GM19395 (cell line): Measurements from ENCODE around the gene ILDR2.

Experiments used
- ATAC-seq: cut with Tn5 transposase; IDR thresholded peaks from one replicate; pipeline ENCODE4 v1.9.1; 2021; ENCODE audit warnings: mild to moderate bottlenecking, moderate library complexity; ENCODE audit not compliant: unreplicated experiment

ILDR2 gene

DNA sequence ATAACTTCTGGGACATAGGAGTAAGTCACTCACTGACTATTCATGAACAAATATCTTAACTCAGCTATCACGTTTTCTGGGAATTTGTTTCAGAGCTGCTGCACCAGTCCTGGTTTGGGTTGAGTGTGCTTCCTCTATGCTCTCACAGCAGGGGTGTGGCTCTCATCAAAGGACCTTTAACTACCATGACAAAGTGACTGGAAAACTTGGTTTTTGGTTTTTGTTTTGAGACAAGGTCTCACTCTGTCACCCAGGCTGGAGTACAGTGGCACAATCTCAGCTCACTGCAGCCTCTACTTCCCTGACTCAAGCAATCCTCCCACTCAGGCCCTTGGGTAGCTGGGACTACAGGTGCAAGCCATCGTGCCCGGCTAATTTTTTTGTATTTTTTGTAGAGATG lies 4.1 kb downstream of the ILDR2 start:
- no peak for ATAC-seq

DNA sequence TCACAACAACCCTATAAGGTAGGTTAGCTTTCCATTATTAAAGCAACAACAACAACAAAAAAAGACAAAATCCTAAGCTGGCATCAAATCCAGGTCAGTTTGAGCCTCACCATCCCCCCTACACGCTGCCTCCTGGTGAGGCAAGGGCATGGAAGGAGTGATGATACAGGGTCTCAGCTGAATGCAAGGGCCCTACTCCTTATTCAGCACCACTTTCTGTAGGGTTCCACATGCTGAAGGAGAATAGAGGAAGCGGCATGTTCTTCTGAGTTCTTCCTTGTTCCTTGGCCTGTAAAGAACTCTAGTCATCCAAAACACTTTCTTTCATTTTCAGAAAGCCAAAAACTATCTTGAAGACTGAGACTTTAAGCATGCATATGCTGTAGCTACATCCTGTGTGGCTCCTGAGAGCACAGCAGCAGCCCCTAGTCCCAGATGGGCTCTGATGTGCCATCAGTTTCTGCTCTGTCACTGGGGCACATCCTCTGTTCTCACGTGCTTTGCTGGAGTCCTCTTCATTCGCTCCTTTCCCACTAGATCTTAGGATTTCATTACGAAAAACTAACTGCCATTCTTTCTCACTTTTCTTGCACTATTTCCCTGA lies 6.2 kb downstream of the ILDR2 start:
- peak; percentile 93 for ATAC-seq

DNA sequence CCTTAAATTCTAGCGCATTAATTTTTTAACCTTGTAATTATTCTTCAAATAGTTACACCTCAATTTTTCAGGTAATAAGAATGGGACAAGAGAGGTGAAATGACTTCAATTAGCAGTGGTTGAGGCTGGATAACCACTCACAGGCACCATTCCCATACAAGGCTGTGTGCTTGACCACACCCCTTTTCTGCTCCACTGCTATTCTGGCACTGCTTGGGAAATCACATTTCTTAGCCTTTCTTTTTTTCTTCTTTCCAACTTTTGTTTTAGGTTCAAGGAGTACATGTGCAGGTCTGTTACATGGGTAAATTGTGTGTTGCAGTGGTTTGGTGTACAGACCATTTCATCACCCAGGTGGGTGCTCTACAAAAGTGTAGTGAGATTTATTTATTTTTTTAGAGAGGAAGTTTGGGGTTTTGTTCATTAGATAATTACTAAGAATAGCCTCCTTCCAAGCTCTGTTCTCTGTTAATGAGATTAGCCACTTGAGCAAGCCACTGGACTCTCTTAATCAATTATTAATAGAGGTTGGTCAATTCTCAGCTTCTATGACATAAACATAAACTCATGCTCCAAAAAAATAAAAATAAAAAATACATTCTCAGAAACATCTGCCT lies 14.4 kb downstream of the ILDR2 start:
- ATAC-seq, result peak; percentile 42

DNA sequence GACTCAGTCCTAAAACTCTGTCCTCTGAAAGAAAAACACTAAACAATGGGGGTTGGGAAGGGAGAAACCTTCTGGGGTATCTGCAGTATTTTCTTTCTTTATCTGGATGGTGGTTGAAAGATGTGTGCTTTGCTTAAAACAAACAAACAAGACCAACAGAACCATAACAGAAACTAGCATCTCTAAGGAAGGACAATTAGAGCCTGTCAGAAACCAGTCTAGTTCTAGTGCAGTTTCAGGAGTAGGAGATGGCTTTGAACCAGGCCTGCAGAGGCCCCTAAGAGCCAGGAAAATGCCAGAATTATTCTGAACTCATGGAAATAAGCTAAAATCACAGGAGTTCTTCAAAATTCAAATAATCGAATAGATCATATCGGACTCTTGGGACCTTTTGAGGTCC lies 18.5 kb downstream of the ILDR2 start:
- no peak for ATAC-seq

DNA sequence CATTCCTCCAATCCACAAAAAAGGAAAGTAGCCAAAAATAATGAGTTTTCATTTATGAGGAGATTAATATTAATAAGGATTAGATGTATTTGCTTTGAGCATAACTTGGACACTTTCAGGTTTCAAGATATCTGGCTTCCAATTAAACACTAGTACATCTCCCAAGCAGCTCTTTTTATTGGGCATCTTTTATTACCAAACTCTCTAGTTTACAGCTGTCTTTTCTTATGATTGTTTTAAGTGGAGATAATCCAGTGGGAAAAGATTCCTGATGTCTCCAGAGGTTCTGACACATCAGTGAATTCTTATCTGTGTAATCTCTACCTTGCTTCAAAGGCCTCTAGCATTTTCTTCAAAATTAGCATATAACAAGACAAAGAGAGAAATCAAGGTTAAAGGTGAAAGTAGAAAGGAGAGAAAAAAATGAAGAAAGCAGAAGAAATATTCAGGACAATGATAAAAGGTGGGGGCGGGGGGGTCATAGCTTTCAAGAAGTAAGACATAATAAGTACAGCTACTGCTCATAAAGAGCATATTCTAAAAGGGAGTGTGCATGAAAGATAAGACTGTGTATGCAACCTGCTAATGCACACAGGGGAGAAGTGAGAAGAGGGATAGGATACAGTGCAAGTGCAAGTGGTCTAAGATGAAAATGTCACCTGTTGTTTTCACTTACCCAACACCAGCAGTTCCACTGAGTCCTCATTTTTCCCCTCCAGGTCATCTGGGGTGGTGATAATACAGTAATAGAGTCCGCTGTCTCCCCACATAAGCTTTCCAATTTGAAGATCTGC lies 19.1 kb downstream of the ILDR2 start:
- no peak for ATAC-seq

DNA sequence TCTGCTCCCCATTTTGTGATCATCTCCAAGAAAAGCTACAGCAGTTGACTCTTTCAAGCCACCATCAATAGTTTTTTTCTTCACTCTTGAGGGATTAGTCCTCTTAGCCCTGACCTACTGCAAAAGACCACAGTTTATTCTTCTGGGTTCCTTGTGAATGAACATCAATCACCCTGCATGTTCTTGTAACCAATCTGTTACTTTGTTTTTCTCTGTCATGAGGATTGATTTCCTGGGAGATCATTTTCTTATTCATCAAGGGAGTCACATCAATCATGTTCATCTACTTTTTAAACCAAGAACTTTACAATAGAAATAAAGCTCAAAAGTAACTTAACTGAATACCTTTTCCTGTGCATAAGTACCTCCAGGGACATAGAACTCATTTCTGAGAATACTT lies 21.8 kb downstream of the ILDR2 start:
- ATAC-seq, result no peak

DNA sequence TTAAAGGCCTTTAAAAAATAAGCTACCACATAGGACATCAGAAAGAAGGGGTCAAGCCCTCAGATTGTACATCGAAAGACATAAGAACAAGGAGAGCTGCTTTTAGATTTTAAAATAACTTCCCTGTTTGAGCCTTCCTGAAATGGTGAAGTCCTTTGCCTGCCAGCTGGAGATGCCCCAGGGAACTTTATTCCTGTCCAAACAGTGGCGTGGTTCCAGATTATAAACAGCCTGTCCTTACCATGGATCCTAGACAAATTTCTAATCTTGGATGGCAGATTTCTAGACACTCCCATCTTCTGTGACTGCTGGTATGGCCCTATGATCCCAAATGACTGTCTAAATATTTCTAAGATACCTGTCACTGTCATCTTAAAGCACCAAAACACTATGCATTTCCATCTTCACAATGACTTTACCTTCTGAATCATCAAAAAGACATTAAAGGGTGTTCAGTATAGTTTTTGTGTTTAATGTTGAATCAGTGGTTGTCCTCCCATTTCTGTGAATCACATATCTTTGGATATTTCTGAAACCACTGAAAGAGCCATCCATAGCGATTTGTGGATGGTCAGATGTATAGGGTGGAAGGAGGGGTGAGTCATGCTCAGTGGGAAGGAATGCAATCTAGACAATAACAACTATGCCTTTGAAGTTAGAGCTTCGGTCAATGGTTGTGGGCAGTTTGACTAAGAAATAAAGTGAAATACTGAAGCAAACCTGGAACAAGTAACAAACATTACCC lies 23.2 kb downstream of the ILDR2 start:
- no peak for ATAC-seq

DNA sequence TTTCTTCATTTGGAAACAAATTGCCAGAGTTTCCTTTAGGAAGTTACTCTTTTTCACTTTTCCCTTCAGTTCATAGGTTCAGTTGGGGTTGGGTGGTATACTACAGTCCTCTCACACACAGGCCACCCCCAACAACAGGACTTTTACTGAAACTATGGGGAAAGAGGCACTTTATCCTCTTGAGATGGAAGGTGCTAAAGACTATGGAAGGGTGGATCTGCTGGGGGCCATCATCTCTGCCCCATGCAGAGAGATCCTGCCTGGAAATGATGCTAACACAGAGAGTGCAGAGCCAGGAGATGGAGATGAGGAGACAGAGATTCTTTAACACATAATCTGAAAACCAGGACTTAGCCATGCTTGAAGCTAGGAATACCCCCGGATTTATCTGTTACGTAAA lies 24.3 kb downstream of the ILDR2 start:
- ATAC-seq, result no peak

DNA sequence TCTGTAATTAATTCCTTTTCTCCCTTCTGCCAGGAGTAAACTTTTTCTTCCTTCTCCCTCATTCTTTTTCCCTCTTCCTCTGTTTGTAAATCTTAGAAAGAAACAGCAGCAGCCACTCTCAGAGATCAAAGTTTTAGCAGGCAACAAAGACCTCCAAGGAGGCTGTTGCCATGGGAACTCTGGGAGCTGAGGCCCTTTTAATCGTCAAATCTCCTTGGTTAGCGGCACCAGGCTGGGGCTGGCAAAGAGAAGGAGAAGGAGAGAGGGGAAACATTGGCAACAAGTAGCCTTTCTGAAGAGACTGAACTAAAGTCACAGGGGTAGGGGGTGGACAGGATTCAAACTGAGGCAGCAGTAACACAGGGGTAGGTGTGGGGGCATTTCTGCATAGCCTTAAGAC lies 25.2 kb downstream of the ILDR2 start:
- no peak for ATAC-seq

DNA sequence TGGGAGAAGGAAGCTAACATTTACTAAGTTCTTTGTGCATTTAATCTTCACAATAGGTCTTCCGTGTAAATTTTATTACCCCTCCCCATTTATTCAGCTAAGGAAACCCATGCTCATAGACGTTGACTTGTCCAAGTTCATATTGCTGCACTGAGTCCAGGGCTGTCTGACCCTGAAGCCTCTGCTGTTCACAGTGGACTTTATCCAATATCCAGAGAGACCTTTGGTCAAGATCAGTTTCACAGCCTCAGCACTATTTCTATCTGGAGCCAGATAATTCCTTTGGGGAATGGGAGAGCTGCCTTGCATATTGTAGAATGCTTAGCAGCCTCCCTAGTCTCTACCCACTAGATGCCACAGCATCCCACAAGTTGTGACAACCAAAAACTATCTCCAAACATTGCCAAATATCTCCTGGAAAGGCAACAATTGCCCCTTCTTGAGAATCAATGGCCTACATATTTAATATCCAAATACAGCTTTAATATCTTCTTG lies 26.4 kb downstream of the ILDR2 start:
- no peak for ATAC-seq

DNA sequence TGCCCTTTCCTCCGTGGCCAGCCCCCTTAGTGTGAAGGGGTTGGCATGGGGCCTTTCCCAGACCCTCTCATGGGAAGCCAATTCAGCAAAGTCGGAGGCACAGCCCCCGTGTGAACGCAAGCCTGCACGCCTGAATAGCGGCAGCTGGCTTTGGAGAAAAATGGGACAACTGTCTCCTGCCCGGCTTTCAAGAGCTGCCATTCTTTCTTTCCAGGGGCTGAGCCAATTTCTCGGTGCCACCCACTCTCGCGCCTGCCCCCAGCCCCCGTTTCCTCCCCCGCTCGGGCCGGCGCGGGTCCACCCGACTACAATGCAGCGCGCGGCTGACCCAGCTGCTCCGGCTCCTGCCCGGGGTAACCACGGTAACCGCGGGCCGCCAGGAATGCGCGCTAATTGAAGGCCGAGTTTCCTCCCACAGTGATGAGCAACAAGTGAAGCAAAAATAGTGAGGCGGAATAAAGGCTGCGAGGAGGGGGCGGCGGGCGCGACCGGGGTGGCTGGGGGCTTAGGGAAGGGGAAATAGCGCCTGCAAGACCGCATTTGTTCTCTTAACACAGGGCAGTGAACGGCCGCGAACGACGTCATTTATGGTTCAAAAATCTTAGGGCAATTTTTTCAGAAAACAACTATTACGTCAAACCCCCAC lies 27.8 kb downstream of the ILDR2 start:
- ATAC-seq, result no peak

DNA sequence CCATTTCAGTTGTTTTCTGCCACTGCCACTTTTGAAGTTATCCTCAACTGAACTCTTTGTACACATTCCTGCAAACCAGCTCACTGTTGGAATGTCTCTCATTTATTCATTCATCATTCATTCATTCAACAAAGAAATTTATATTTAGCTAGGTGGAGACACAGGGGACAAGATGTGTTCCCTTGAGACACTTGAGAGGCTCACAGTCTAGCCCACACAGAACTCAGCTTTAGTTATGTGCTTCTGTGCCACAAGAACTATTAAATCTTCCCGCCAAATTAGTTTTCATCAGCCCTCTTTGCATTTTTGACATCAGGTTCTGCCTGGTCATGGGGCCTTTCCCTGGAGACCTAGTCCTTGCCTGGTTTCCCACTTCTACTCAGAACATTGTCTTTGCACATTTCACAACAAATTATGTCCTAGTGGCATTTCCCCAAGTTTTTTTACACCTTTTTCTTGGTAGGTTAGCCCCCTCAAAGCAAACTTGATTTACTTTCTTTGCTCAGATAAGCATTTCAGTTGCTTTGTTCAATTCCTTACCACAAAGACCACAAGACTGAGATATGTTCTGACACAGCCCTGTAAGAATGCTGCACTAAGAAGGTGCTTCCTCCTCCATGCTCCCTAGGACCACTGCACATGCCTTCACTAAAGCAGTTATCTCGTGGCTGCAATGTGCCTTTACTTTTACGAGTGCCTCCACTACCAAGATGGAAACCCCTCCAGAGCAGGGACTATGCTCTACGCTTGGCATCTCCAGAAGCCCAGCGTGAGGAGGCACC lies 31.0 kb downstream of the ILDR2 start:
- ATAC-seq, result peak; percentile 60

DNA sequence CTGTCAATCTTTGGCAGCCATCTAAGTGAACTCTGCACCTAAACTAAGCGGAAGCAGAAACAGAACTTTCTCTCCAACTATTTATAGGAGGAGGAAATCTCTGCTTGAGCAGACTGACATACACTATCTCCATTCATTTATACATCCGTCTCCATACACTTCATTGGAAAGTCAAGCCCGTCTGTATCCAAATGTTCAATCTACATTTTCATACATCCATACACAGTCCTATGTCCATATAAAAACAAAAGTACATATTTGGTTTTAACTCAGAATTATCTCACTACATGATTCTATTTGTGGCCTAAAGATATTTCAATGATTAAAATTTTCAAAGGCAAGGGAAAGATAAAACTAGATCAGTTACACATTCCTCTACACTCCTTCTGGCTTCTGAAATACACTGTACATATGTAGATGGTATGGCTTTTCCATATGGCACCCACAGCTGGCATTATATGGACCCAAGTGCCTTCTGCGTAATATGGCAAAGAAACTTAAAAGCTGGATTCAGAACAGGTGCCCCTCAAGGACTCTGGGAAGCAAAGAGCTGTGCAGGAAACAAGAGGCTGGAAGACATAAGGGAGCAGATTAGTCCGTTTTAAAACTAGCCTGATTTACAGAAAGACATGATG lies 35.5 kb downstream of the ILDR2 start:
- ATAC-seq, result no peak

DNA sequence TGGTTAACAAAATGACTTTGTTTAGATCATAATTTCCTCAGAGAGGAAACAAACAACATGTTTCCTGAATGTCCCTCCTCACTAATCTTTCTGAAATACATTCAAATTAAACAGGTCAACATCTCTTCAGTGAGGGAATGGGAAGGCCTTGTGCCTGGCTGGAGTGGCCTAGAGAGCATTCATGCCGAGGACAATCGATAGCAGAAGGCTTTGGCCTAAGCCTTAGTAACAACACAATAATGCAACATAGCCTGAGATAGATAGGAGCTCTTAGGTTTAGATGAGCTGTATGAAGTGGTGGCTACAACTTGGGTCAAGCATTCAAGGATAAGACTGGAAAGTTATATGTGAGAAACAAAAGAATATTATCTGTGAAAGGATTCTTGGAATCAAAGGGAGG lies 37.4 kb downstream of the ILDR2 start:
- ATAC-seq, result no peak

DNA sequence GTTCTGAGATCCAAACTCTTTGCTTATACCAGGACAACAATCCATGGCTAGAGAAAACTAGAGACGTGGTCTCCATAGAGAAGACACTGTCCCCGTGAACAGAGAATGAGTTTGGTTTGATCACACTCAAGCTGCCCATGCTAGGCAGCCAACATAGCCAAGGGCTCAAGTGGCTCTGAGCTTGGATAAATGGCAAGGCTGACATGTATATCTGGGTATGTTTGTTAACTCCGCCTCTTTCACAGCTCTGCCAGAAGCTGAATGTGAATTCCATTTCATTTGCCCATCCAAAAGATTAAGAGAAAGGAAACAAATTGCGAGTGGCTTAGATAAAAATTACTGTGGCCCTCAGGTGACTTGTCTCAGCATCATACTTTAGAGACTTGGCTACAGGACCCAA lies 38.0 kb downstream of the ILDR2 start:
- no peak for ATAC-seq

DNA sequence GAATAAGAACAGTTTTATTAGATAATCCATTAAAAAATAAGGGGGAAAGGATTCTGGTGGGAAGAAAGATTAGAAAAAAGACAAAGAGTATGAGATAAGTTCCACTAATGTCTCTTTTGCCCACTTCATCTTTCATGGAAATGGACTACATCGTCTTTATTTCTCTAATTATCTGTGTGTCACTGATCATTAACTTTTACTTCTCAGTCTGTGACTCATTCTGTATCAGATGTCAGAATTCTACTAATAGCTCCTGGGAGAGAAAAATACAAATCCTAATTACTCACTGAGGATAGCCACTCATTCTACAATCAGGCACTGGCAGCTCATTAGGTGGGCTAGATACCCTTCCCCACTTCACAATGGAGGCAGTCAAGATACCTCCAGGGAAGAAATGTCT lies 41.7 kb downstream of the ILDR2 start:
- ATAC-seq, result peak; percentile 72

DNA sequence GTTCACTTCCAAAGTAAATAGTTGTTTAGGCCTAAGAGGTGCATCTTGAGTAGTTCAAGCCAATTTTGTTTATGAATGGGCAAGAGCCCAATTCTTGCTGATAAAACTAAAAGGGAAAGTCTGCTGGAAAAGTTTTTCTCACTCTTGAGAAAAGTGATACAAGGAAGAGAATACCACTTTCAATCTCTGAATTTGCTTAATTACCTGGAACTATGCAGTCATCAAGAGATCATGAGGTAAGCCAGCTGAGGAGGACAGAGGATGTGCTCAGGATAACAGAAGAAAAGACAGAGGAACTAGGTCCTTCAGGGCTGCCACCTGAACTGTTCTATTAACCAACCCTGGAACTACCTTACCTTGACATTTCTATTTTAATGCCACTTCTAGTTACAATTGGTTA lies 42.2 kb downstream of the ILDR2 start:
- ATAC-seq, result peak; percentile 24

DNA sequence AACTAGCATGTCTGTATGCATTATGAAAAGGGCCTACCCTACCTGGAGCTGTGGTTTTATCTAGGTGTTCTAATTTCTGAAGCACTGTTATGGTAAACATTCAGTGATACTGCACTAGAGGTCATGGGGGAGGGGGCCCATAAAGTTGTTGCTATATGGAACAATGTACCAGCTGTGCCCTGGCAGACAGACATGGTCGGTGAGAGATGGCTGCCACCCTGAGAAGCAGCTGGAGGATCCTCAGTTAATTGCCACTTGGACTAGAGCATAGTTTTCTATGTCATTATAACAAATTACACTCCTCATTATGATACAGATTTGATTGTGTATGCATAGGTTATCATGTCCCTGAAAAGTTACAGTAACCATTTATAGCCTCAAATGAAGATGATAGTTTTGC lies 45.4 kb downstream of the ILDR2 start:
- ATAC-seq, result no peak

DNA sequence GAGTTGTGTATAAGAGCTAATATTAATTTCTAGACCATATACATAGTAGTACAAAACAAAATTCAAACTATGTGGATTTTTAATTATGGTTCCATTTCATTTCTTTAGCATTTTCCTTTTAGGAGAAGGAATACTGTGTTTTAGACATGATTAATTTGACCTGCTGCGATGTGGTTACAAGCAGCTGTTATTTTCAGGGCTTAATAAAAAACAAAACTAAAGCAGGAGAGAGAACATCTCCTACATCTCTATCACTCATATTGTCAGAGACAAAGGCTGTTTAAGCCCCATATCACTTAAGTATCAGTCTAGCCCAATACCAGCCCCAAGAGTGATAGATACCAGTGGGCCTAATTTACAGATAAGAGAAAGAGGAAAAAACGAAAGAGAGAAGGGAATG lies 47.6 kb downstream of the ILDR2 start:
- ATAC-seq, result no peak
